ENCODE data around the gene PKP1. TPM values are rescaled to one million over a fixed set of nuclear protein-coding genes. Genes with fewer than 3 reads are reported as not detected.

The PKP1 gene
- total and polyA plus RNA-seq, 8 donors, result 0.17 to 2.8 (median 0.20) TPM

DNA sequence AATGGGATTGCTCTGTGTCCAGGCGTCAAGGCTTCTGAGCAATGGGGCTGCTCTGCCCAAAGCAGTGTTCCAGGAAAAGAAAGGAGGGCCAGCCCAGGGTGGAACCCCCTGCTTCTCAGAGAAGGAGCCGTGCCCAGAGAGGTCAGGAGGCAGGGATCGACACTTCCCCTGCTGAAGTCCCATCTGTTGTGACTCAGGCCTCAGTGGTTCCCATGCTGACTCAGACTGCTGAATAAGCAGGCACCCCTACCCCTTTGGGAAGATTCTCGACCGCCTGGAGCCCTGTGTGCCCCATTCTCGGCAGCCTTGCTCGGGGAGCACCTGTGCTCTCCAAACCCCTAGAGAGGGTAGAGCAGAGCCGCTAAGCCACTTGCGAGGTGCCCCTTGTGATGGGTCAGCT is 23.9 kb downstream of the PKP1 start:
- ATAC-seq (no peak), DNase-seq (peak in 1 of 4 donors; percentile 31)
- TF ChIP-seq, protein P1, sequence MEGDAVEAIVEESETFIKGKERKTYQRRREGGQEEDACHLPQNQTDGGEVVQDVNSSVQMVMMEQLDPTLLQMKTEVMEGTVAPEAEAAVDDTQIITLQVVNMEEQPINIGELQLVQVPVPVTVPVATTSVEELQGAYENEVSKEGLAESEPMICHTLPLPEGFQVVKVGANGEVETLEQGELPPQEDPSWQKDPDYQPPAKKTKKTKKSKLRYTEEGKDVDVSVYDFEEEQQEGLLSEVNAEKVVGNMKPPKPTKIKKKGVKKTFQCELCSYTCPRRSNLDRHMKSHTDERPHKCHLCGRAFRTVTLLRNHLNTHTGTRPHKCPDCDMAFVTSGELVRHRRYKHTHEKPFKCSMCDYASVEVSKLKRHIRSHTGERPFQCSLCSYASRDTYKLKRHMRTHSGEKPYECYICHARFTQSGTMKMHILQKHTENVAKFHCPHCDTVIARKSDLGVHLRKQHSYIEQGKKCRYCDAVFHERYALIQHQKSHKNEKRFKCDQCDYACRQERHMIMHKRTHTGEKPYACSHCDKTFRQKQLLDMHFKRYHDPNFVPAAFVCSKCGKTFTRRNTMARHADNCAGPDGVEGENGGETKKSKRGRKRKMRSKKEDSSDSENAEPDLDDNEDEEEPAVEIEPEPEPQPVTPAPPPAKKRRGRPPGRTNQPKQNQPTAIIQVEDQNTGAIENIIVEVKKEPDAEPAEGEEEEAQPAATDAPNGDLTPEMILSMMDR (IDR thresholded peaks at IDR 0.05), result no peak
- Histone ChIP-seq H3K27me3 (peaks cover 0 to 14% of the 10 kb centered on the region in 2 donors), H3K9me3 (no peaks in the 10 kb centered on the region), H3K36me3 (no peaks in the 10 kb centered on the region), H3K4me3 (no peak overlapping the region), H3K27ac (no peak overlapping the region), H3K4me1 (peaks cover 9 to 44% of the 10 kb centered on the region in 2 donors)
- intact Hi-C loops (cut with DNase I), result no loop called here

DNA sequence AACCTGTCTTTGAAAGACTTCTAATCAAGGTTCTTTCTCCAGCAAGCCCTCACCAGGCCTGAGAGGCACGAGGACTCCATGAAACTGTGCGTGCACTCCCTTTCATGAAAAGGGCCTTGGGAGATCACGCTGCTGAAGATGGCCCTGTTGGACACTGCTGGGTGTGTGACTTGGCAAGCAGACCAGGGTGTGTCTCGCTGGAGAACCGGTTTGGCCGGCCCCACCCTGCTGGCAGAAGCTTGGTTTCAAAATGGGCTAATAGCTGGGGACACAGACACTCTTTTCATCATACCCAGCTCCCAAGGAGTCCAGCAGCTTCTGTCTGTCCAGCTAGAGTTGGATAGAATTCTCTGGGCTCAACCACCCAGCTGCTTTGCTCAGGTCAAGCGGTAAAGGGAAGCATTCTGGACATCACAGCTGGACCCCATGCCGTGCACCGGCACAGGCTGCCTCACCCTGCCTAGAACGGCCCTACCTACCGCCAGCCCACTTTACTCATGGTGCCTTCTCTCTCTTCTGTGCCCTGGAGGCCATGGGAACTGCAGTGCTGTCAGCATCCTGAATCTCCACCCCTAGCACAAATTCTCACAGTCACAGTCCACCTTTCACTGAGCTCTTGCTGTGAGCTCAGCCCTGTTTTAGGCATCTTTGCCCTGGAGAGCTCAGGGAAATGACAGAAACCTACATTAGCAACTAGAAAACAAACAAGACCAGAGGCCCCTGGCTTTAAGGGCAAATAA is 24.6 kb downstream of the PKP1 start:
- ATAC-seq, result no peak
- TF ChIP-seq, protein P1 (IDR thresholded peaks at IDR 0.05), result no peak

DNA sequence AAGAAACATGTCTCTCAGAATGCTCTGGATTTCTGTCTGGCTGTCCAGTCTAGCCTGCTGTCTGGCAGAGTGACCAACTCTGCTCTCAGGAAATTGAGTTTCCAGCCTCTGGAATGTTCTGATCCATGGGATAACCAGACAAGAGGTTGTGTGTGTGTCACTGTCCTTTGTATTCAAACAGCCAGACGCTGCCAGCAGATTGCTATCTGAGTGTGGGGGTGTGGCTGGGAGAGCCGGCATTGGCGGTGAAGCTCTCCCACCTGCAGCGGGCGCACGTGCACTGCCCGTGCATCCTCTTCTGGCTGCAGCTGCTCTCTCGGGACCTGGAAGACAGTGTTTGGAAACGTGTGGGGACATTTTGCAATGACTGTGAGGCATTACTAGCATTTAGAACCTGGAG is 26.1 kb downstream of the PKP1 start:
- TF ChIP-seq, protein P1 (IDR thresholded peaks at IDR 0.05), result no peak

More for the DNA sequence above, 24.6 kb downstream of the PKP1 start:
- Histone ChIP-seq H3K9me3 (no peaks in the 10 kb centered on the region), H3K27ac (no peak overlapping the region), H3K4me1 (peaks cover 9 to 44% of the 10 kb centered on the region in 2 donors), H3K27me3 (peaks cover 0 to 14% of the 10 kb centered on the region in 2 donors), H3K36me3 (no peaks in the 10 kb centered on the region), H3K4me3 (no peak overlapping the region)
- intact Hi-C loops (cut with DNase I), result no loop called here
- DNase-seq, result peak in 1 of 4 donors; percentile 75

DNA sequence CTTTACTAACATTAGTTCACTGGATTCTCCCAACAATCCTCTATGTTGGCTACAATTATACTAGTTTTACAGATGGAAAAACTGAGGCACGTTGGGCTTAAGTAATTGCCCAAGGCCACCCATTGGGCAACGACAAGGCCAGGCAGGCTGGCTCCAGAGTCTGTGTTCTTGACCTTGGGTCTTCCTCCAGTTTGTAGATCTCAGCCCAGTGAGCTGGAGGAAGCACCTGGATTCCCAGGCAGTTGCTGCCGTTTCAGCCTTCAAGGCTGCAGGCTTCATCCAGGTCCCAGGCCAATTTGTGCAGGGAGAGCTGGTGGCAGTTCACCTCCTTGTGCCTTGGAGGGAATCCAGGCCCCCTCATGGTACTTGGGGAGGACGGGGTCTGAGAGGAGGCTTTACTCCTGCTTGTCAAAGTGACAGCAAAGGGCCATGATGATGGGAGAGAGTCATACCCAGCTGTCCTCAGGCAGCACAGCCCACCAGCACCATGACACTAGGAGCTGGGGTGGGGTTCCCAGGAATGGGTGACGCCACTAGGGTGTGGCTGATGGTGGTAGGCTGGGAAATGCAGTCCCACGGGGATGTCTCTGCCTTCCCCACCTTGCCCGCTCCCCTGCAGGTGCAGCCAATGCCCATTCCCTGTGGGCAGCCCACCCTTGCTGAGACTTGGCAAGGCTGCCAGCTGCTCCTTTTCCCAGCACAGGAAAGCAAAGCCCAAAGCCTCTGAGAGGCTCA is 27.1 kb downstream of the PKP1 start:
- intact Hi-C loops (cut with DNase I), result no loop called here
- TF ChIP-seq, protein P1 (IDR thresholded peaks at IDR 0.05), result no peak
- DNase-seq, result peak in 1 of 4 donors; percentile 40
- Histone ChIP-seq H3K36me3 (no peaks in the 10 kb centered on the region), H3K9me3 (no peaks in the 10 kb centered on the region), H3K27ac (peak overlapping the region in 1 of 2 donors; percentile 6), H3K27me3 (peaks cover 0 to 14% of the 10 kb centered on the region in 2 donors), H3K4me3 (no peak overlapping the region), H3K4me1 (peaks cover 9 to 44% of the 10 kb centered on the region in 2 donors)
- ATAC-seq, result no peak

More for the DNA sequence above, 26.1 kb downstream of the PKP1 start:
- peaks cover 9 to 44% of the 10 kb centered on the region in 2 donors for H3K4me1 ChIP-seq
- no peak overlapping the region for H3K4me3 ChIP-seq
- intact Hi-C loops (cut with DNase I), result no loop called here
- H3K9me3 ChIP-seq, result no peaks in the 10 kb centered on the region
- no peaks in the 10 kb centered on the region for H3K36me3 ChIP-seq
- DNase-seq (peak; percentile 33 to 80 (median 69)), ATAC-seq (peak; percentile 82)
- peaks cover 0 to 14% of the 10 kb centered on the region in 2 donors for H3K27me3 ChIP-seq
- peak overlapping the region; percentile 1 to 76 for H3K27ac ChIP-seq

DNA sequence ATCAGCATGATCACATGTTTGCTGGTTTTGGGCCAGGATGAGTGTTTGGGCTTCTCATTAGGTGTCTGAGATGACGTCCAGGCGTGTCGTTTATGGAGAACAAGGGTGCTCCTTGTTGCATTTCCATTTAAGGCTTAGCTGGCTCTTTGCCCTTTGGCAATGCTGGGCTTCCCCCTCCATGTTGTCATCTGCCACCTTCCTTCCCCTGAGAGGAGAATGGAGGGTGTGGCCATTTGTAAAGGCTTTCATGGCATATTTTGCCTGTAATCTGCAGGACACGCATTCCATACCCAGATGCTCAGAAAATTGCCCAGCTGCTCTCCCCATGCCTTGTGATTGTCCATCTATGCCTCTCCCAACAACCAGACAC is 27.7 kb downstream of the PKP1 start:
- intact Hi-C loops (cut with DNase I), result no loop called here
- peaks cover 0 to 14% of the 10 kb centered on the region in 2 donors for H3K27me3 ChIP-seq
- no peaks in the 10 kb centered on the region for H3K36me3 ChIP-seq
- peak overlapping the region in 1 of 2 donors; percentile 6 for H3K27ac ChIP-seq
- DNase-seq, result peak in 2 of 4 donors; percentile 55 to 67
- H3K4me3 ChIP-seq, result no peak overlapping the region
- ATAC-seq, result peak; percentile 12
- TF ChIP-seq, protein P1 (IDR thresholded peaks at IDR 0.05), result no peak
- no peaks in the 10 kb centered on the region for H3K9me3 ChIP-seq
- peaks cover 9 to 44% of the 10 kb centered on the region in 2 donors for H3K4me1 ChIP-seq

Data from left lung (tissue), 10 donors.